ENCODE data around the gene TMEM114.

DNA sequence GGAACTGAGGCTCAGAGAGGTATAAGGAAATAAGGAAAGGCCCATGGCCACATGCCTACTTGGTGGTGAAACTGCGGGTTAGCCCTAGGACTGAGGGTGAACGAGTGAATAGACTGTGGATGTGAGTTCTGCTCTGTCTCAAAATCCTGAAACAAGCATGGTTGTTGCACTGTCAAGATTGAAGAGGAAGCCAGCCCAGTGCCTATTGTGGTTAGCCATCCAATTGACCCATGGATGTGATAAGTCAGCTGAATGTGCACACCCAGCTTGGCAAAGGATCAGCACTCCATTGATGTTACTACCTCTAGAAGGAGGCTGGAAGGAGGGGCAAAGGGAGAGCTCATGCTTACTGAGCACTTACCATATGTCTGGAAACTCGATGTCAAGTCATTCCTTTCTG is 4.5 kb downstream of the TMEM114 start:
- no peak for TF ChIP-seq CTCF (conservative IDR thresholded peaks at IDR 0.05)
- TF ChIP-seq EZH2 (IDR thresholded peaks at IDR 0.05; ENCODE audit: low read depth), result no peak
